Keratinocyte (primary cell): ENCODE data around the gene SFTPA2.
"Not testable (repeated sequence)": the region's sequence is repeated elsewhere in the genome, so short reads cannot be mapped to it uniquely, and the experiment has no call there.

ENCODE experiments used
- EZH2 ChIP-seq: IDR thresholded peaks from one replicate; pipeline ENCODE4 v1.6.1; 2012; ENCODE audit warnings: inconsistent platforms, mild to moderate bottlenecking, low read length, moderate library complexity
- TF ChIP-seq, protein P1 (sequence below), 3 experiments: IDR thresholded peaks in 1 of 3; conservative IDR thresholded peaks in 1 of 3; optimal IDR thresholded peaks in 1 of 3; 2 replicates in 2 of 3; 3 replicates in 1 of 3; pipeline versions ENCODE3 to v1.5.1; 2011; ENCODE audit warnings: low read length in 3 of 3, mild to moderate bottlenecking in 3 of 3, moderate library complexity in 2 of 3, control low read depth in 1 of 3, inconsistent platforms in 1 of 3; ENCODE audit not compliant: insufficient read depth in 2 of 3; ENCODE audit errors: extremely low read depth in 1 of 3

DNA sequence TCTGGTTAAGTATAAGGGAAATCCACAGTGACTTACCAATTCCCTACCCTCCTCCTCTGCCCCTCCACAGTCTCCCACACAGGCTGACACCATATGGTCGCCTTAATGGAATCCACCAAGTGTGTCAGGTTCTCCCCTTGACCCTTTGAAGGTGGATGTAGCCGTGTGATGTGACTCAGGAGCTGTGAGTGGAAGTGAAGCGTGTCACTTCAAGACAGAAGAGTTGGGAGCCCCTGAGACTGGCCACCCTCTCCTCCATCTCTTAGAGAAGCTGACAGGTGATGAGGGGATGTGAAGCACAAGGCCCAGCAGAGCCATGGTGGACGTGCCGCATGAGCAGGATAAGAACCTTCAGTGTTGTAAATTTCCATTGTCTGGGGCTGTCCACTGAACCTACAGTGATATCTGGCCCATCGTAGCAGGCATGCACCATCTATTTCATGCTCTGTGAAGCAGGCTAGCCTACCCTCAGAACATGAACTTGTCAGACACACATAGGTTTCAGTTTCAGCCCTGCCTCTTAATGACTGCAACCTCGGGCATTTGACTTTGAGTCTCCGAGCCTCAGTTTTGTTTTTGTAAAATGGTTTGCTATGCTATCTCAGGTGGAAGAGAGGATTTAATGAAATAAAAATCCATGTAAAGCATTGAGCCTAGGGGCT is 35.0 kb downstream of the SFTPA2 start:
- TF ChIP-seq, protein P1, sequence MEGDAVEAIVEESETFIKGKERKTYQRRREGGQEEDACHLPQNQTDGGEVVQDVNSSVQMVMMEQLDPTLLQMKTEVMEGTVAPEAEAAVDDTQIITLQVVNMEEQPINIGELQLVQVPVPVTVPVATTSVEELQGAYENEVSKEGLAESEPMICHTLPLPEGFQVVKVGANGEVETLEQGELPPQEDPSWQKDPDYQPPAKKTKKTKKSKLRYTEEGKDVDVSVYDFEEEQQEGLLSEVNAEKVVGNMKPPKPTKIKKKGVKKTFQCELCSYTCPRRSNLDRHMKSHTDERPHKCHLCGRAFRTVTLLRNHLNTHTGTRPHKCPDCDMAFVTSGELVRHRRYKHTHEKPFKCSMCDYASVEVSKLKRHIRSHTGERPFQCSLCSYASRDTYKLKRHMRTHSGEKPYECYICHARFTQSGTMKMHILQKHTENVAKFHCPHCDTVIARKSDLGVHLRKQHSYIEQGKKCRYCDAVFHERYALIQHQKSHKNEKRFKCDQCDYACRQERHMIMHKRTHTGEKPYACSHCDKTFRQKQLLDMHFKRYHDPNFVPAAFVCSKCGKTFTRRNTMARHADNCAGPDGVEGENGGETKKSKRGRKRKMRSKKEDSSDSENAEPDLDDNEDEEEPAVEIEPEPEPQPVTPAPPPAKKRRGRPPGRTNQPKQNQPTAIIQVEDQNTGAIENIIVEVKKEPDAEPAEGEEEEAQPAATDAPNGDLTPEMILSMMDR (optimal IDR thresholded peaks at IDR 0.05 in 1 of 3, IDR thresholded peaks at IDR 0.05 in 1 of 3, conservative IDR thresholded peaks at IDR 0.05 in 1 of 3; ENCODE audit: extremely low read depth in 1 of 3, insufficient read depth in 2 of 3, low read length in 3 of 3) = not testable (repeated sequence)
- TF ChIP-seq EZH2 = not testable (repeated sequence)
